ENCODE measurements around the gene KCNAB1. TPM values are rescaled to one million over a fixed set of nuclear protein-coding genes. Genes with fewer than 3 reads are reported as not detected.

Gene KCNAB1
- total and polyA plus RNA-seq, 2 donors (not counting 1 experiment from before 2014, with no cell fraction given): not detected

DNA sequence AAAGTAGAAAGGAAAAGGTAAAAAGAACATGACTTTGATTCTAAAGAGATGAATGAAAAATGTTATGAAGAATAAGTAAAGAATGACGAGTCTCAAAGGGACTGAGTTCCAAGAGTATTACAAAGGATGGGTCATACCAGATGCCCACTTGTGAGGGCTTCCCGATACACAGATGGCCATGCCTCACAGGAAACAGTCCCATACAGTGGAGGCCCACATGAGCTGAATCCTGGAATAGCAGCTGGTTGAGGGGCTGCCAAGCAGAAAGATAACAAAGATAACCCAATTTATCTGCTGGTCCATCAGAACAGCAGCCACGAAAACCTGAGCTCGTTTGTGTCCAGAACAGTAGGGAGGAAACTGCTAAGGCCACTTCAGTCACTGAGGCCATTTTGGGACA, 430.9 kb downstream of the KCNAB1 start:
- no peak overlapping the region for H2AFZ ChIP-seq (ENCODE audit: insufficient read depth, low read depth, low read length, poor library complexity, severe bottlenecking)
- POLR2A ChIA-PET: no interaction called here
- no peak for ATAC-seq (ENCODE audit: low read depth)
- H3K79me2 ChIP-seq (ENCODE audit: control insufficient read depth, insufficient read depth, low read length): peaks cover 61% of the 10 kb centered on the region
- DNase-seq: no peak
- H4K20me1 ChIP-seq (ENCODE audit: control insufficient read depth, insufficient read depth, low read length, poor library complexity, severe bottlenecking): peaks cover 13% of the 10 kb centered on the region
- H3K9me3 ChIP-seq (ENCODE audit: control extremely low read depth in 1 of 3, control insufficient read depth in 2 of 3, insufficient read depth in 1 of 3, low read length in 2 of 3): no peaks in the 10 kb centered on the region
- Mint-ChIP-seq H3K27me3 (no peaks in the 10 kb centered on the region), H3K27ac (no peak overlapping the region), H3K9me3 (ENCODE audit: insufficient read depth) (no peaks in the 10 kb centered on the region), H3K4me1 (peaks cover 38% of the 10 kb centered on the region), H3K4me3 (no peak overlapping the region)
- intact Hi-C loops (cut with micrococcal nuclease): no loop called here
- no peak overlapping the region for H3K27ac ChIP-seq (ENCODE audit: low read length in 2 of 2)
- TF ChIP-seq, protein P1, sequence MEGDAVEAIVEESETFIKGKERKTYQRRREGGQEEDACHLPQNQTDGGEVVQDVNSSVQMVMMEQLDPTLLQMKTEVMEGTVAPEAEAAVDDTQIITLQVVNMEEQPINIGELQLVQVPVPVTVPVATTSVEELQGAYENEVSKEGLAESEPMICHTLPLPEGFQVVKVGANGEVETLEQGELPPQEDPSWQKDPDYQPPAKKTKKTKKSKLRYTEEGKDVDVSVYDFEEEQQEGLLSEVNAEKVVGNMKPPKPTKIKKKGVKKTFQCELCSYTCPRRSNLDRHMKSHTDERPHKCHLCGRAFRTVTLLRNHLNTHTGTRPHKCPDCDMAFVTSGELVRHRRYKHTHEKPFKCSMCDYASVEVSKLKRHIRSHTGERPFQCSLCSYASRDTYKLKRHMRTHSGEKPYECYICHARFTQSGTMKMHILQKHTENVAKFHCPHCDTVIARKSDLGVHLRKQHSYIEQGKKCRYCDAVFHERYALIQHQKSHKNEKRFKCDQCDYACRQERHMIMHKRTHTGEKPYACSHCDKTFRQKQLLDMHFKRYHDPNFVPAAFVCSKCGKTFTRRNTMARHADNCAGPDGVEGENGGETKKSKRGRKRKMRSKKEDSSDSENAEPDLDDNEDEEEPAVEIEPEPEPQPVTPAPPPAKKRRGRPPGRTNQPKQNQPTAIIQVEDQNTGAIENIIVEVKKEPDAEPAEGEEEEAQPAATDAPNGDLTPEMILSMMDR (IDR thresholded peaks at IDR 0.05): no peak
- no peak for TF ChIP-seq EZH2 (IDR thresholded peaks at IDR 0.05; ENCODE audit: borderline replicate concordance, insufficient read depth, low read depth, low read length, poor library complexity, severe bottlenecking)
- no peak overlapping the region for H3K4me3 ChIP-seq (ENCODE audit: control extremely low read depth in 1 of 5, extremely low read depth in 1 of 5, insufficient read depth in 1 of 5, low read depth in 2 of 5, low read length in 4 of 5)
- WGBS (ENCODE audit: insufficient coverage): 96% methylated on average over 3 of the region's 4 CpGs
- CTCF ChIA-PET: interaction anchor here (1.2 kb wide), 1 partner anchor 121 kb away, joined by 3 read pairs; no protein-coding TSS in a partner anchor
- H3K4me2 ChIP-seq (replicated peaks; ENCODE audit: low read depth, low read length, poor library complexity, severe bottlenecking): no peak overlapping the region
- no peak overlapping the region for H3K9ac ChIP-seq (ENCODE audit: low read length)
- H3K27me3 ChIP-seq (replicated peaks in 1 of 4; ENCODE audit: control extremely low read depth in 1 of 4, control insufficient read depth in 3 of 4, insufficient read depth in 4 of 4, low read length in 3 of 4): no peaks in the 10 kb centered on the region
- H3K36me3 ChIP-seq (replicated peaks in 1 of 2; ENCODE audit: control extremely low read depth in 1 of 2, control insufficient read depth in 1 of 2, extremely low read depth in 1 of 2, insufficient read depth in 2 of 2, low read length in 1 of 2): peaks cover 18 to 63% of the 10 kb centered on the region in 2 experiments
- peaks cover 14 to 16% of the 10 kb centered on the region in 2 donors for H3K4me1 ChIP-seq (ENCODE audit: control insufficient read depth in 2 of 2, insufficient read depth in 2 of 2, low read length in 2 of 2)

DNA sequence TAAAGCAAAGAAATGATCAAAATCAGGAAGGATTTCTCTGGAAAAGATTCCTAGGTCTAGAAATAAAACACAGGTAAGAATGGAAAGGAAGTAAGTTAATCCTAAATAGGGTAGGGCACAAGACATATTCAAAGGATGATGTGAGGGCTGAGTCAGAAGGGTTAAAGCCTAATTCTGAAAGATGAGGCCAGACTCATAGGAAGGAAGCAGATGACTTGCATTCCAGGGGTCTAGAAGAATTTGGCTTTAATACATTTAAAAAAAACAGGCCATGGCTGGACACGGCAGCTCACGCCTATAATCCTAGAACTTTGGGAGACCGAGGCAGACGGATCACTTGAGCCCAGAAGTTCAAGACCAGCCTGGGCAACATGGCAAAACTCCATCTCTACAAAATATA, 431.4 kb downstream of the KCNAB1 start:
- intact Hi-C loops (cut with micrococcal nuclease): no loop called here
- H3K27ac ChIP-seq (ENCODE audit: low read length in 2 of 2): no peak overlapping the region
- no peak overlapping the region for H2AFZ ChIP-seq (ENCODE audit: insufficient read depth, low read depth, low read length, poor library complexity, severe bottlenecking)
- H4K20me1 ChIP-seq (ENCODE audit: control insufficient read depth, insufficient read depth, low read length, poor library complexity, severe bottlenecking): peaks cover 13% of the 10 kb centered on the region
- no peak overlapping the region for H3K9ac ChIP-seq (ENCODE audit: low read length)
- TF ChIP-seq EZH2 (IDR thresholded peaks at IDR 0.05; ENCODE audit: borderline replicate concordance, insufficient read depth, low read depth, low read length, poor library complexity, severe bottlenecking): no peak
- TF ChIP-seq, protein P1 (IDR thresholded peaks at IDR 0.05): no peak
- peaks cover 14 to 16% of the 10 kb centered on the region in 2 donors for H3K4me1 ChIP-seq (ENCODE audit: control insufficient read depth in 2 of 2, insufficient read depth in 2 of 2, low read length in 2 of 2)
- DNase-seq: no peak
- no peak overlapping the region for H3K27ac Mint-ChIP-seq
- no CpG with 5 or more reads among the region's 4 CpGs for WGBS (ENCODE audit: insufficient coverage)
- no peaks in the 10 kb centered on the region for H3K27me3 ChIP-seq (replicated peaks in 1 of 4; ENCODE audit: control extremely low read depth in 1 of 4, control insufficient read depth in 3 of 4, insufficient read depth in 4 of 4, low read length in 3 of 4)
- H3K9me3 ChIP-seq (ENCODE audit: control extremely low read depth in 1 of 3, control insufficient read depth in 2 of 3, insufficient read depth in 1 of 3, low read length in 2 of 3): no peaks in the 10 kb centered on the region
- POLR2A ChIA-PET: no interaction called here
- peaks cover 38% of the 10 kb centered on the region for H3K4me1 Mint-ChIP-seq
- no peak overlapping the region for H3K4me3 ChIP-seq (ENCODE audit: control extremely low read depth in 1 of 5, extremely low read depth in 1 of 5, insufficient read depth in 1 of 5, low read depth in 2 of 5, low read length in 4 of 5)
- no peak overlapping the region for H3K4me2 ChIP-seq (replicated peaks; ENCODE audit: low read depth, low read length, poor library complexity, severe bottlenecking)
- no peaks in the 10 kb centered on the region for H3K9me3 Mint-ChIP-seq (ENCODE audit: insufficient read depth)
- H3K4me3 Mint-ChIP-seq: peak overlapping the region; percentile 14
- H3K36me3 ChIP-seq (replicated peaks in 1 of 2; ENCODE audit: control extremely low read depth in 1 of 2, control insufficient read depth in 1 of 2, extremely low read depth in 1 of 2, insufficient read depth in 2 of 2, low read length in 1 of 2): peaks cover 13 to 58% of the 10 kb centered on the region in 2 experiments
- H3K27me3 Mint-ChIP-seq: no peaks in the 10 kb centered on the region
- ATAC-seq (ENCODE audit: low read depth): no peak
- peaks cover 57% of the 10 kb centered on the region for H3K79me2 ChIP-seq (ENCODE audit: control insufficient read depth, insufficient read depth, low read length)
- CTCF ChIA-PET: no interaction called here

Measured in B cell (primary cell).